CD4-positive, CD25-positive, alpha-beta regulatory T cell (primary cell): ENCODE data around the gene RUBCN. TPM values are rescaled to one million over a fixed set of nuclear protein-coding genes. Genes with fewer than 3 reads are reported as not detected.
"Not testable (repeated sequence)": the region's sequence is repeated elsewhere in the genome, so short reads cannot be mapped to it uniquely, and the experiment has no call there.

Experiments
- ATAC-seq, 2 donors: fragments of 150-1000 bp; cut with Tn5 transposase; one replicate each; pipeline ENCODE4 v1.10.0; 2021; ENCODE audit warnings: low read depth in 2 of 2, moderate number of reproducible peaks in 2 of 2, moderate library complexity in 1 of 2
- DNase-seq, 3 donors: peaks; one replicate each; pipeline versions ENCODE4 v3.0.0 to v3.0.0-alpha.2; 2012 to 2022; ENCODE audit warnings: mixed read lengths in 1 of 3
- H3K27ac ChIP-seq: one replicate; pipeline ENCODE4 v1.7.0; 2013; ENCODE audit warnings: mild to moderate bottlenecking, low read length; ENCODE audit not compliant: insufficient read depth, poor library complexity, severe bottlenecking
- H3K27me3 ChIP-seq: one replicate; pipeline ENCODE4 v1.7.0; 2013; ENCODE audit warnings: low read length; ENCODE audit not compliant: control insufficient read depth, insufficient read depth
- H3K36me3 ChIP-seq: one replicate; pipeline ENCODE4 v1.7.0; 2013; ENCODE audit warnings: mild to moderate bottlenecking, low read length, moderate library complexity; ENCODE audit not compliant: control insufficient read depth, insufficient read depth
- H3K4me1 ChIP-seq: 2 replicates; pipeline ENCODE4 v1.7.0; 2013; ENCODE audit warnings: mild to moderate bottlenecking, low read length; ENCODE audit not compliant: insufficient read depth, control insufficient read depth, poor library complexity, severe bottlenecking
- H3K4me3 ChIP-seq: one replicate; pipeline ENCODE4 v1.7.0; 2013; ENCODE audit warnings: low read depth, mild to moderate bottlenecking, low read length, moderate library complexity
- H3K9me3 ChIP-seq, 2 experiments: 1 replicate in 1 of 2; 2 replicates in 1 of 2; pipeline ENCODE4 v1.7.0; 2013; ENCODE audit warnings: low read length in 2 of 2, mild to moderate bottlenecking in 1 of 2, moderate library complexity in 1 of 2; ENCODE audit not compliant: control insufficient read depth in 2 of 2
- H3K27ac Mint-ChIP-seq, 3 donors: one replicate each; pipeline ENCODE4 v1.8.0; 2020 to 2022; ENCODE audit warnings: mild to moderate bottlenecking in 3 of 3, mixed read lengths in 3 of 3, moderate library complexity in 2 of 3
- H3K27me3 Mint-ChIP-seq: one replicate; pipeline ENCODE4 v1.8.0; 2022; ENCODE audit warnings: mild to moderate bottlenecking, mixed read lengths
- H3K36me3 Mint-ChIP-seq: one replicate; pipeline ENCODE4 v1.8.0; 2020; ENCODE audit warnings: mixed read lengths
- H3K4me1 Mint-ChIP-seq, 4 donors: one replicate each; pipeline ENCODE4 v1.8.0; 2020 to 2022; ENCODE audit warnings: mixed read lengths in 4 of 4, mild to moderate bottlenecking in 1 of 4
- H3K4me3 Mint-ChIP-seq, 4 donors: one replicate each; pipeline ENCODE4 v1.8.0; 2020 to 2022; ENCODE audit warnings: mild to moderate bottlenecking in 4 of 4, mixed read lengths in 4 of 4, moderate library complexity in 3 of 4
- H3K9me3 Mint-ChIP-seq, 7 donors: one replicate each; pipeline ENCODE4 v1.8.0; 2020 to 2022; ENCODE audit warnings: mixed read lengths in 7 of 7, mild to moderate bottlenecking in 3 of 7, moderate library complexity in 2 of 7
- polyA plus RNA-seq, 4 donors: library from polyadenylated mRNA; unstranded; fragments of 300-500 nt; fragmentation: Illumina TruSeq; gene quantifications; one replicate each; pipeline ENCODE4 v1.2.3, GENCODE V29; 2021
- total RNA-seq: library from RNA; stranded (reverse); gene quantifications from one replicate; pipeline ENCODE4 v1.2.3, GENCODE V29; 2022

Gene RUBCN
- total and polyA plus RNA-seq, 5 donors from 2014 or later, result 17.5 to 58.5 (median 20.5) TPM

GRCh38 chr3:197733042-197733441 is 3.7 kb downstream of the RUBCN start:
- peak overlapping the region in 1 of 4 donors; percentile 98 for H3K4me3 Mint-ChIP-seq
- H3K4me1 Mint-ChIP-seq, result peaks cover 24 to 64% (median 51%) of the 10 kb centered on the region in 4 donors
- H3K36me3 Mint-ChIP-seq, result peaks cover 18% of the 10 kb centered on the region
- no peaks in the 10 kb centered on the region for H3K9me3 Mint-ChIP-seq
- H3K27me3 Mint-ChIP-seq, result peaks cover 4% of the 10 kb centered on the region
- ATAC-seq, result no peak
- no peak overlapping the region for H3K27ac Mint-ChIP-seq
- Histone ChIP-seq H3K27me3 (no peaks in the 10 kb centered on the region), H3K27ac (no peak overlapping the region), H3K9me3 (no peaks in the 10 kb centered on the region), H3K4me1 (peaks cover 31% of the 10 kb centered on the region), H3K4me3 (no peak overlapping the region), H3K36me3 (peaks cover 4% of the 10 kb centered on the region)
- DNase-seq, result no peak

GRCh38 chr3:197731483-197731882 is 5.2 kb downstream of the RUBCN start:
- not testable (repeated sequence) for H3K27me3 Mint-ChIP-seq, H3K27ac Mint-ChIP-seq, H3K4me3 Mint-ChIP-seq, H3K36me3 ChIP-seq, H3K9me3 Mint-ChIP-seq, H3K27me3 ChIP-seq, DNase-seq, H3K27ac ChIP-seq, H3K4me3 ChIP-seq, ATAC-seq, H3K9me3 ChIP-seq
- Mint-ChIP-seq H3K36me3 (peaks cover 18% of the 10 kb centered on the region), H3K4me1 (peaks cover 28 to 60% (median 50%) of the 10 kb centered on the region in 4 donors)
- peaks cover 25% of the 10 kb centered on the region for H3K4me1 ChIP-seq

- not testable (repeated sequence) for H3K36me3 ChIP-seq, H3K27ac ChIP-seq, H3K9me3 Mint-ChIP-seq, ATAC-seq, H3K9me3 ChIP-seq, H3K27me3 Mint-ChIP-seq, DNase-seq, H3K4me3 ChIP-seq, H3K27me3 ChIP-seq
- Mint-ChIP-seq H3K4me1 (peaks cover 23 to 56% (median 47%) of the 10 kb centered on the region in 4 donors), H3K4me3 (peak overlapping the region in 1 of 4 donors; percentile 75), H3K36me3 (peaks cover 18% of the 10 kb centered on the region), H3K27ac (peak overlapping the region in 1 of 3 donors; percentile 80)
- peaks cover 21% of the 10 kb centered on the region for H3K4me1 ChIP-seq
Observed at GRCh38 chr3:197730770-197731169, 5.9 kb downstream of the RUBCN start.

- H3K27ac ChIP-seq, result no peak overlapping the region
- DNase-seq (peak in 2 of 3 donors; percentile 20 to 36), ATAC-seq (no peak)
- H3K27me3 Mint-ChIP-seq, result peaks cover 4% of the 10 kb centered on the region
- peak overlapping the region in 2 of 4 donors; percentile 74 to 75 for H3K4me3 Mint-ChIP-seq
- peak overlapping the region in 2 of 3 donors; percentile 80 to 88 for H3K27ac Mint-ChIP-seq
- peaks cover 15% of the 10 kb centered on the region for H3K4me1 ChIP-seq
- no peaks in the 10 kb centered on the region for H3K9me3 Mint-ChIP-seq
- peaks cover 20 to 50% (median 43%) of the 10 kb centered on the region in 4 donors for H3K4me1 Mint-ChIP-seq
- no peaks in the 10 kb centered on the region for H3K27me3 ChIP-seq
- no peaks in the 10 kb centered on the region for H3K9me3 ChIP-seq
- H3K4me3 ChIP-seq, result no peak overlapping the region
- H3K36me3 Mint-ChIP-seq, result peaks cover 18% of the 10 kb centered on the region
- H3K36me3 ChIP-seq, result peaks cover 4% of the 10 kb centered on the region
Observed at GRCh38 chr3:197730200-197730599, 6.5 kb downstream of the RUBCN start.

GRCh38 chr3:197728487-197728886 is 8.2 kb downstream of the RUBCN start:
- no peak overlapping the region for H3K4me3 ChIP-seq
- peaks cover 23 to 47% (median 35%) of the 10 kb centered on the region in 4 donors for H3K4me1 Mint-ChIP-seq
- DNase-seq (no peak), ATAC-seq (no peak)
- H3K9me3 ChIP-seq, result no peaks in the 10 kb centered on the region
- peaks cover 18% of the 10 kb centered on the region for H3K36me3 Mint-ChIP-seq
- H3K36me3 ChIP-seq, result no peaks in the 10 kb centered on the region
- H3K4me1 ChIP-seq, result peaks cover 3% of the 10 kb centered on the region
- no peak overlapping the region for H3K27ac ChIP-seq
- H3K27me3 ChIP-seq, result no peaks in the 10 kb centered on the region
- peak overlapping the region in 1 of 4 donors; percentile 56 for H3K4me3 Mint-ChIP-seq
- peaks cover 4% of the 10 kb centered on the region for H3K27me3 Mint-ChIP-seq
- H3K9me3 Mint-ChIP-seq, result no peaks in the 10 kb centered on the region
- H3K27ac Mint-ChIP-seq, result peak overlapping the region in 1 of 3 donors; percentile 76

- not testable (repeated sequence) for H3K27ac ChIP-seq, DNase-seq, H3K36me3 ChIP-seq, H3K4me3 ChIP-seq, H3K27me3 ChIP-seq, H3K27me3 Mint-ChIP-seq, ATAC-seq, H3K4me1 ChIP-seq, H3K9me3 ChIP-seq, H3K9me3 Mint-ChIP-seq, H3K4me3 Mint-ChIP-seq
- Mint-ChIP-seq H3K27ac (peak overlapping the region in 1 of 3 donors; percentile 76), H3K36me3 (peaks cover 18% of the 10 kb centered on the region), H3K4me1 (peaks cover 23 to 41% (median 32%) of the 10 kb centered on the region in 4 donors)
Observed at GRCh38 chr3:197727878-197728277, 8.8 kb downstream of the RUBCN start.

- no peak overlapping the region for H3K4me3 Mint-ChIP-seq
- H3K4me3 ChIP-seq, result no peak overlapping the region
- H3K4me1 ChIP-seq, result no peaks in the 10 kb centered on the region
- no peaks in the 10 kb centered on the region for H3K27me3 ChIP-seq
- H3K36me3 Mint-ChIP-seq, result peaks cover 24% of the 10 kb centered on the region
- no peaks in the 10 kb centered on the region for H3K27me3 Mint-ChIP-seq
- peaks cover 14 to 30% (median 23%) of the 10 kb centered on the region in 4 donors for H3K4me1 Mint-ChIP-seq
- peaks cover 11% of the 10 kb centered on the region for H3K36me3 ChIP-seq
- no peak overlapping the region for H3K27ac ChIP-seq
- ATAC-seq (no peak), DNase-seq (no peak)
- H3K9me3 ChIP-seq, result peaks cover 0 to 2% of the 10 kb centered on the region in 2 experiments
- H3K27ac Mint-ChIP-seq, result no peak overlapping the region
- H3K9me3 Mint-ChIP-seq, result peaks cover 0 to 7% (median 0%) of the 10 kb centered on the region in 7 donors
Observed at GRCh38 chr3:197722734-197723133, 14.0 kb downstream of the RUBCN start.

- Histone ChIP-seq H3K27me3 (no peaks in the 10 kb centered on the region), H3K36me3 (peaks cover 20% of the 10 kb centered on the region), H3K27ac (no peak overlapping the region), H3K9me3 (peaks cover 0 to 2% of the 10 kb centered on the region in 2 experiments), H3K4me1 (no peaks in the 10 kb centered on the region), H3K4me3 (no peak overlapping the region)
- no peaks in the 10 kb centered on the region for H3K27me3 Mint-ChIP-seq
- H3K4me1 Mint-ChIP-seq, result peaks cover 9 to 32% (median 19%) of the 10 kb centered on the region in 4 donors
- H3K36me3 Mint-ChIP-seq, result peaks cover 37% of the 10 kb centered on the region
- no peak overlapping the region for H3K4me3 Mint-ChIP-seq
- DNase-seq (no peak), ATAC-seq (no peak)
- H3K9me3 Mint-ChIP-seq, result peaks cover 0 to 7% (median 0%) of the 10 kb centered on the region in 7 donors
- peak overlapping the region in 2 of 3 donors; percentile 22 to 51 for H3K27ac Mint-ChIP-seq
Observed at GRCh38 chr3:197720694-197721093, 16.0 kb downstream of the RUBCN start.
